GM18511 (cell line): ENCODE measurements around the gene NEUROD1.
A peak's percentile ranks its signal among the peaks of the same experiment; 100 is the strongest.

Experiments used
- ATAC-seq: cut with Tn5 transposase; IDR thresholded peaks from one replicate; pipeline ENCODE4 v1.9.1; 2021; ENCODE audit warnings: mild to moderate bottlenecking, moderate library complexity; ENCODE audit not compliant: unreplicated experiment

NEUROD1 gene

DNA sequence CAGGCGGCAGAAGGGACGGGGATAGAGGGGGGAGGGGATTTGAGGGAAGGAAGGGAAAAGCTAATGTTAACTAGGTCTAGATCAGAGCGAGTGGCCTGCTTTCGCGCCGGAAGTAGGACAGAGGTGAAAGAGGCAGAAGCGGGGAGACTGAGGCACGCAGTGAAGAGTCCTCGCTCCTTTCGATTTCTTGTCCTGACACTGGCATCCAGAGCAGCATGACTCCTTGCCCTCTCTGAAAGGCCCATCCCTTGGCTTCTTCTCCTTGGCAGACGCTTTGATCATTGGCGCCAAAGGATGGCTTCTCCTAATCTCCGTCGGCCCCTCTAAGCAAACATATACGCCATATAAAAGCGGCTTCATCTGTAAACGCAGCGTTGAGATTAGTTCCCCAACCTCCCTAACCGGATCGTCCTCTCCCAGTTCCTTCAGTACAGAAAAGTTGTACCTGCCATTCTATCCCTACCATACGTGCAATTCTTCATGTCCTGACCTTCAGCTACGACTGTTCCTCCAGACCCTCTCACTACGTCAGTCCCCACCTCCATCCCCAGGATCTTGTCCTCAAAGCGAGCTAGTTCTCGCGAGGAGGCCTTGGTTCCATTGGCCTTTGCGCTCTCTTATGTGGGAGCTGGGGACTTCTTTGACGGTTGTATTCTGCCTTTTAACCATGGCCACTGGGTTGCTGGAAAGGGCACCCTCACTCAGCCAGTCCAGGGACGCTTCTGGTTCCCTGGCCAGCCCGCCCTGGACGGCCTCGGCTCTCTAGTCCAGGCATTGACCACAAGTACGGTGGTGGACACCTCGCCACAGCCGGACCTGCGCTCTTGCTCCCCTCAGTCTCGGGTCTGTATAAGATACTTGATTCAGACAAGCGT lies 857 bp upstream of the NEUROD1 start:
- ATAC-seq = no peak

DNA sequence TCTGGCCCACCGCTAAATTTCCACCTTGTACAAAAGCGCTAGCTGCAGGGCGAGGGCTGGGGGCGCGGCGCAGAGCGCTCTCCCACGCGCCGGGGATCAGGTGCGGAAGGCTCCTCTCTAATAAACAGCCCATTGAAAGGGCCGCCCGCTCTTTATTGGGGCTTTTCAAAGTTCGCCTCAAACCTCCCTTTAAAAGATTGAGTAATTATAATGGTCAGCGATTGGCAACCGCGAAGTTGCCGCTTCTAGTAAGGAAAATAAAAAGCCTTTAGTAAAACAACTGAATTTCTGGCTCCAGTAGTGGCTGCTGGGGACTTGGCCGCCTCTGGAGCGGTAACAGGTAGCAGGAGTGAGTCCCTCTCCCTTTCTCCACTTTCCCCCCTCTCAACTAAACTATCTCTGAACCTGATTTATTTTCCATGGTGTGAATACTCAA lies 755 bp downstream of the NEUROD1 start:
- ATAC-seq = no peak

DNA sequence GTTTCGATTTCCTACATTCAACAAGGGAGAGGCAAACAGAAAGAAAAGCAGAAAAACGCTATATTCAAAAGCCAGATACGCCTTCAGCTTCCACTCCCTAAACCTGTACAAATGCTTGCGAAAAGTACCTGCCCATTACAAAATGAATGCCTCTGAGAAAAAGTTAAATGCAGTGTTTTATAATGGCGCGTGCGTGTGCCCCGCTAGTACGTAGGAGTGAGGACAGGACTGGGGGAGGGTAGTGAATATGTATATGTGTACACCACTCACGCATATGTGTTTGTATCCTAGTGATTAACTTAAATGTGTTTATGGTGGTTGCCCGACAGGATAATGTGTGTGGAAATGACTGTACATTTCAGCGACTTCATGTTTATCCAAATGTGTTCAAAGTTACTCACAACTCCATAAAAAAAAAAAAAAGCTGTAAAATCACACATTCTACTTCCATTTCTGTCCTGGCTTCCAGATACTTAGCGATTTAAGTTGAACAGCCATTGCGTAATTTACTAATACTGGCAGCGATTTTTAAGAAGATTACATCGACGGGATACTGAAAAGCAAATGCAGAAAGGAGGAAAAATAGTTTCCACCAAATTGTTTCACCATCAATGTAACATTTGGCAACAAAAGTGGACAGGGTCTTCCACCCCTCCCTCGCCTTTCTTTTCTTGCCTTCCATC lies 1.3 kb downstream of the NEUROD1 start:
- ATAC-seq = no peak

DNA sequence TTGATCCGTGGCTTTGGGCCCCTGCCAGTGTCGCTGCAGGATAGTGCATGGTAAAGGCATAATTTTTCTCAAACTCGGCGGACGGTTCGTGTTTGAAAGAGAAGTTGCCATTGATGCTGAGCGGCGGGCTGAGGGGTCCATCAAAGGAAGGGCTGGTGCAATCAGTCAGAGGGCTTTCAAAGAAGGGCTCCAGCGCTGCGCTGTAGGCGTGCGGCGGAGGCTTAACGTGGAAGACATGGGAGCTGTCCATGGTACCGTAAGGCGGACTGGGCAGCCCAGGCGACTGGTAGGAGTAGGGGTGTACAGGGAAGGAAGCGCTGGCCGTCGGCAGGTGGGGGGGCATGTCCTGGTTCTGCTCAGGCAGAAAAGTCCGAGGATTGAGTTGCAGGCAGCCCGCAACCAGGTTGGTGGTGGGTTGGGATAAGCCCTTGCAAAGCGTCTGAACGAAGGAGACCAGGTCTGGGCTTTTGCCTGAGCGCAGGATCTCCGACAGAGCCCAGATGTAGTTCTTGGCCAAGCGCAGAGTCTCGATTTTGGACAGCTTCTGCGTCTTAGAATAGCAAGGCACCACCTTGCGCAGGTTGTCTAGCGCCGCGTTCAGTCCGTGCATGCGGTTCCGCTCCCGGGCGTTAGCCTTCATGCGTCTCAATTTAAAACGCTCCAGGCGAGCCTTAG lies 2.3 kb downstream of the NEUROD1 start:
- peak; percentile 61 for ATAC-seq

DNA sequence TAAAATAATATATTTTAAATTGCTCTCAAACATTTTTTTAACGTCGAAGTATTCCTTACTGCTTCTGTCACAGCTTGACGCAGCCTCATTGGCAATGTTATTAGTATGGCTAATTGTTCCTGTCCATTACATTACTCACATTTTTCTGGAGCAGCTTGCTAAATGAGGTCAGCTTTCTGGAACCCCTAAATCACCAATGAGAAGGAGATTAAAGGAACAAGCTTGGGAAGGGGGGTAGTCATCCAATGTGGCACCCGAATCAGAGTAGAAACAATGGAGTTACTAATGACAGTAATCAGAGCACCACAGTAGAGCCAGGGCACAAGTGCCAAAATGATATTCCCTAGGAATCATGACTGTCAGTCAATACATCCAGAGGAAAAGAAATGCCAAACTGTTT lies 5.1 kb downstream of the NEUROD1 start:
- ATAC-seq = no peak

DNA sequence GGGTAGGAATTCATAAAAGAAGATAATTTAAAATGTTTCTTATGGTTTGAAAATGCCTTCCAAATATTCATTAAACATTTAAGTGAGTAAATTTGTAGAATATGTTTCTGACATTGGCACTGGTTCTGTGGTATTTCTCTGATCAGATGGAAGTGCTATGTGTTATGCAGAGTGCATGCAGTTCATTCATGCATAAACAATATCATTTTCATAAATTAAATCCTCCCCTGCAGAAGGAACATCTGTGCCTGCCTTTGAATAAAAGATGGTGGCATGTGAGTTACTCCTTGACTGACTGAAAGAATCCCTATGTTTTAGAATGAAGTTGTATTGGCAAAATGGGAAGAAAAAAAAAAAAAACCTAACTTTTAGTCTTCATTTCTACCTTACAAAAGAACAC lies 5.9 kb downstream of the NEUROD1 start:
- no peak for ATAC-seq

DNA sequence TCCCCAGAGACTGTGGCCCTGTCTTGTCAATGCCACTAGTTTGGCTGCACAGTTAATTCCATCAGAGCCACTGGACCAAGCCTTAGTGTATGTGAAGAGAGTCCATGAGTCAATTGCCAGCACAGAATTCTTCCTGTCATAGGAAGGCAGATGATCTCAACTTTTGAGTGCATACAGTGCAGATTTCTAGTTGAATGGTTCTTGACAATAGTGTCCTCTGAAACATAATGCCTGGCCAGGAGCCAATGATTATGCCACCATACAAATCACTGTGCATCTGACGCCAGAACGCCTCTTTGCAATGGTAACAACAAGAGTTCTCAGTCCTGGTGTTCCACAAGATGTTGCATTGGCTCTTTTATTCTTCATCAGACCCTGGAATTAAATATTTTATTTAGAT lies 7.1 kb downstream of the NEUROD1 start:
- peak; percentile 33 for ATAC-seq

DNA sequence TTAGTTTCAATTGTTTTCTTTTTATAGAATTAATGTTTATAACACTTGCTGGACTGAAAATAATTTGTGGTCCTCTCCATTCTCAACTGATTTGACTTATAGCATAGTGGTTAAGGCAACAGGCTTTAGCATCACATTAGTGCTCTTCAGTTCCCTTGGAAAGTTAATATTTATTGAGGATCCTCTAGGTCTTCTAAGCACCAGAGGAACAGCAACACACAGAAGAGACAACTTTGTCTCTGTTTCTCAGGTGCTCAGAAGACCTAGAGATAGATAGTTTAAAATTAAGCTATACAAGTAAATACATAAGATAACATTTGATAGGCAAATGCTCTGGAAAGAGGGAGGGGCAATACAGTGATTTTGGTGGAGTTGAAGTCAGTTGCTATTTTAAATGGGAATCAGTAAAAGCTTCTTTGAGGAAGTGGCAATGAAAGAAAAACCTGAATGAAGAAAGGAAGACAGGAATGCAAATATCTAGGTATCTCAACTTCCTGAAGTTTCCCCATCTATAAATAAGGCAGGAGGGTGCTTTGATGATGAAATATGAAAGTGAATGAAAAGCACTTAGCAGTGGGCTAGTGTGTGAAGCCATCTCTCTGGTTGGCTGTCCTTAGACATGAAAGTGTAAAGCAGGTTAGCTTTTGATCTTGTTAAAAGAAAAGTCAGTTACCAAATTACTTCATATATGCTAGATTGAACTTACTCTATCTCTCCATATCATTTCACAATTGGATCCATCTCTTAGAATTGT lies 7.9 kb downstream of the NEUROD1 start:
- ATAC-seq = peak; percentile 91

DNA sequence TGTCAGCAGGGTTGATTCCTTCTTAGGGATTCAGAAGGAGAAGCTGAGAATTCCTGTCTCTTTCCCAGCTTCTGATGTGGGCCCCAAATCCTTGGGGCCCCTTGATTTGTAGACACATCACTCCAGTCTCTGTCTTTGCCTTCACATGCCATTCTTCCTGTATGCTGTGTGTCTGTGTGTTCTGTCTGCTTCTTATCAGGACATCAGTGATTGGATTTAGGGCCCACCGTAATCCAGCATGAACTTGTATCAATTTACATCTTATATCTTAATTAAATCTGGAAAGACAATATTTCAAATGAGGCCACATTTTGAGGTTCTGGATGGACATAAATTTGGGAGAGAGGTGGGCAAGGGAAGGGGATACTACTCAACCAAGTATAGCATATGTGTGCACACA lies 9.7 kb downstream of the NEUROD1 start:
- ATAC-seq = no peak

DNA sequence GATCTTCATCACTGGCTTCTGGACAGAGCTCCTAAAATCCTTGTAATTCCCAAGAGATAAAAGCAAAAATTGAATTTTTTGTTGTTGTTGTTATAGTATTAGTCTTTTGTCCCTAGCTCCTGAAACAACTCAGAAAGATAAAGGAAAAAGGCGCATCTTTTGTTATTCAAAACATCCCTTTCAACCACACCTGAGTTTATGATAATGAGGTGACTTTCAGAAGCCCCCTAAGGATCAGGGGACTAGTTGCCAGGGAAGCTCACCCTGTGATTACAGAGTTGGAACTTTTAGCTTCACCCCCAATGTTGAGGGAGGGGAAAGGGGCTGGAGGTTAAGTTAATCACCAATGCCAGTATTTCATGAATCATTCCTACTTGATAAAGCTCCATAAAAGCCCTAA lies 13.1 kb downstream of the NEUROD1 start:
- ATAC-seq = no peak

DNA sequence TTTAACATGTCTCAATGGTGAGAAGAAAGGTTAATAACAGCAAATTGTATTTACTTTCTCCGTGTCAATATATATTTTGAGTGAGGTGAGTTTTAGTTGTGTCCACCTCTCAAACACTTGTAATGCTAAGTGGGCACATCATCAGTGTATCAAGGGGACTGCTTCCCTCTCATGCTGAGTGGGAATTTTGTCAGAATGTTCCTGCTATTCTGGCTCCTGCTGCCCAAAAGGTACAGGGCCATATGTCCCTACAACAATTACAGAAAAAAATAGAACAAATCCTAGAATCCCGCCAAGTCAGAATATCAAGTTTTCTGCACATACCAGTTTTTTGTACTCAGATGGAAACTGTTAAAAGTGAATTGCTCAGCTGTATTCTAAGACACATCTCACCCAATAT lies 18.0 kb downstream of the NEUROD1 start:
- no peak for ATAC-seq

DNA sequence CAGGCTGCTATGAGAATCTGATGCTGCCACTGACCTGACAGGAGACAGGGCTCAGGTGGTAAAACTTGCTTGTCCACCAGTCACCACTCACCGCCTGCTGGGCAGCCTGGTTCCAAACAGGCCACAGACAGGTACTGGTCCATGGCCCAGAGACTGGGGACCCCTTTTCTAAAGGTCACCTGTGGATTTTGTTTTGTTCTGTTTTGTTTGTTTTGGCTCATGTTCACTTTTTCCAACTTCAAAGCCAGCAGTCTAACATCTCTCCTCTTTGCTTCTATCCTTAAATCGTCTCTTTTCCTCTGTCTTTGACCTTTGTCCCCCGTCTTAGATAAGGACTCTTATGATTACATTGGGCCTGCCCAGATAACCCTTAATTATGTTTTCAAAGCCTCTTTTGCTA lies 20.1 kb downstream of the NEUROD1 start:
- no peak for ATAC-seq

DNA sequence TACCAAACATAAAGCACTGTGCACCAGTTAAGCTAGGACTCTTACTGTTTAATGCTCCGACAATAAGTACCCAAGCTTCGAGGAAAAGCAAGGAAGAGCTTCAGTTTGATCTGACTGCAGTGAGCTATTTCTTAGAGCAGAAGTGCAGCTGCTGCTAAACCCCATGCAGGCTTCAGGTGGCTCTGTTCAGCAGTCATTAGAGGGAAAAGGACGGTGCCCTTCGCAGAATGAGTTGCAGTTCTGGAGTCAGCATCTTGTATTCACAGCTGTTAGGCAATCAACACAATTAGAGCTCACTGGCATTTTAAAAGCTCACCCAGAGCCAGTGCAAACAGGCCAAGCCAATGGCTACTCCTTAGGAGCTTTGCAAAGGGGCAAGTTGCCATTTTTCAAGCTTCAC lies 21.9 kb downstream of the NEUROD1 start:
- no peak for ATAC-seq

DNA sequence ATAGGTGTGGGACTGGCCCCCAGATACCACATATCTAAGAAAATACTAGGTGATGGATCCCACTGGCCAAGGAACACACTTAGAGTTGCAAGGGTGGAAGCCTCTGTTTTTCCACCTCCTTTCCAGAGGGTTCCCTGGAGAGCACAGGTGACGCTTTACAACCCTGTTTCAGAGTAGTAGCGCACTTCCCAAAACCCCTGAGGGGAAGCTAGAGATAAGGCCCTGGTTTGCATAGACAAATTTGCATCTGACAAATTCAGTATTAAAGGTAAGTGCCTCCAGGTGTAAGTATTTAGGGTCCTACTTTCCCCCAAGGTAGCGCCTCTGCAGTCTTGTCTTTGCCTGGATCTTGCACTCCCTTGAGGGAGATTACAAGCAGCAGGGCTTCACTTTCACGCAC lies 22.9 kb downstream of the NEUROD1 start:
- no peak for ATAC-seq

DNA sequence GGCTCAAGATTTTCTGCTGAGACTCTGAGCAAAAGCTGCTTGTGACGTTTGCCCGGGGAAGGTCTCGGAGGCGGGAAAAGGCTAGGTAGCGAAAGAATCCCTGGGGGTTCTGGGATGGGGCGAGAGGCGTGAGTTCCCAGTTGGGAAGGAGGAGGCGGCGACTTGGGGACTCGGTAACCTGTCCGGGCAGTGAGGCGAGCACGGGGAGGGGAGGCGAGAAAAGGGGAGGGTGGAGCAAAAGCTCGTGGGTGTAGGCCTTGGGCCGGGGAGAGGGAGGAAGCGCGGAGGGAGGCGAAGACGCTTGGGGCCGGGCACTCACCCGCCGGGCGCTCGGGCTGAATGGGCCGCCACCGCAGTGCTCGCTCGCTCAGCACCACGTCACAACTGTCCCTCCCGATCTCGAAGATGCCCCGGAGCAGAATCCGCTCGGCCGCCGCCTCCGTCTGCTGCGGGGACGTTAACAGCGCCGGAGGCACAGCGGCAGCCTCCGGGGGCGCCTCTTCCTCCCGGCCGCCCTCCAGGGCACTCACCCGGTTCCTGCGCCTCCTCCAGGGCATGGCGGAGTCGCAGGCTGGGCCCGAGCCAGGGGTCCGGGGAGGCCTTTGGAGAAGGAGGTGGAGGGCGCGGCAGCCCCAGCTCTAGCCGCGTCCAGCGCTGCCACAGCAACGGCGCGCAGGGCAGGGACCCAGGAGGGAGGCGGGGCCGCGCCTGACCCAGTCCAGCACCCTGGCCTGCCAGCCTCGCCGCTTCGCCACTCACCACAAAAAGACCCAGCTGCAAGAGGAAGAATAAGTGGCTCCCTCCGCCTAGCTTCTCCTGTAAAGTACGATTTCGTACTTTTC lies 23.6 kb downstream of the NEUROD1 start, which contains the start of gene CERKL:
TSS of gene CERKL (minus strand) at position 656 of the 842 bp plus-strand sequence. CDS start at position 557, 99 bp downstream.
- peak; percentile 90 for ATAC-seq

DNA sequence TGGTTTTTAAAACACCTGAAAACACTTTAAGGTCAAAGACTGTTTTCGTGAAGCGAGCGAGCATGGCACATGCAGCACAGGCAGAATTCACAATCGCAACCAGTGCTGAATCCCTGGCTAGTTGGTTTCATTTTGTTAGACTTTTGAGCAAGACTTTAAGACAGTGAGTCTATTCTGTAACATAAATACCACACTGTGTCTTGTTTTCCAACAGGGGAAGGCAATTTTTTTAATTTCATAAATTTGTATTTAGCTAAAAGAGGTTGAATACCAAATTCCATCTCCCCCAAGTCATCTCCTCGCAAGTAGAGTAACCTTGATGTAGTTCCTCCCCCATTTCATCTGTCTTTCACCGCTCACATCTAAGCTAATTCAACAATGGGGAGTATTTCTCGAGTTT lies 24.8 kb downstream of the NEUROD1 start:
- no peak for ATAC-seq

DNA sequence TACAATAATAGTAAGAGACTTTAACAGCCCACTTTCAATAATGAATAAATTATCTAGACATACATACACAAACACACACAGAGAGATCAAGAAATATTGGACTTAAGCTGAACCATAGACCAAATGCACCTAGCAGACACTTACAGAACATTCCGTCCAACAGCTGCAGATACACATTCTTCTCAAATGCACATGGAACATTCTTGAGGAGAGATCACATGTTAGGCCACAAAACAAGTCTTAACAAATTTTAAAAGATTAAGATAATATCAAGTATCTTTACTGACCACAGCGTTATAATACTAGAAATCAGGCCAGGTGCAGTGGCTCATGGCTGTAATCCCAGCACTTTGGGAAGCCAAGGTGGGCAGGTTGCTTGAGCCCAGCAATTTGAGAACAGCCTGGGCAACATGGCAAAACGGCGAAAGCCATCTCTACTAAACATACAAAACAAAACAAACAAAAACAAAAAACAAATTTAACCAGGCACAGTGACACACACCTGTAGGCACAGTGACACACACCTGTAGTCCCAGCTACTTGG lies 30.8 kb downstream of the NEUROD1 start:
- no peak for ATAC-seq

DNA sequence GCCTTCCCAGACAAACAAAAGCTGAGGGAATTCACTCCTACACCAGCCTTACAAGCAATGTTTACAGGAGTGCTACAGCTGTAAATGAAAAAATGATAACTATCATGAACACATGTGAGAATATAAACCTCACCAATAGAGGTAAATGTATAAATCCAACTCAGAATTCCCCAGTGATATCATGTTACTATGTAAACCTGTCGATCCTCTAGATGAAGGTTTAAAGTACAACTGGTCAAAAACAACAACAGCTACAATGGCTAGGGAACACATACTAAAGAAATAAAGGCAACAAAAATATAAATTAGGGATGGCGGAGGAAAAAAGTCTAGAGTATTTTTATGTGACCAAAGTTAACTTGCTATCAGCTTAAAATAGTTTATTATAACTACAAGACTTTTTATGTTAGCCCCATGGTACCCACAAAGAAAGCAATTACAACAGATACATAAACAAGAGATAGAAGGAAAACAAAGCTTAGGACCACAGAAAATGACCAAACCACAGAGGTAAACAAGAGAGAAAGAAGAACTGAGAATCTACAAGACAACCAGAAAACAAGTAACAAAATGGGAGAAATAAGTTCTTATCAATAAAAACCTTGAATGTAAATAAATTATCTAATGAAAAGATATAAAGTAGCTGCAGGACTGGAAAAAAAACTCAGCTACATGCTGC lies 31.7 kb downstream of the NEUROD1 start:
- ATAC-seq = peak; percentile 45

DNA sequence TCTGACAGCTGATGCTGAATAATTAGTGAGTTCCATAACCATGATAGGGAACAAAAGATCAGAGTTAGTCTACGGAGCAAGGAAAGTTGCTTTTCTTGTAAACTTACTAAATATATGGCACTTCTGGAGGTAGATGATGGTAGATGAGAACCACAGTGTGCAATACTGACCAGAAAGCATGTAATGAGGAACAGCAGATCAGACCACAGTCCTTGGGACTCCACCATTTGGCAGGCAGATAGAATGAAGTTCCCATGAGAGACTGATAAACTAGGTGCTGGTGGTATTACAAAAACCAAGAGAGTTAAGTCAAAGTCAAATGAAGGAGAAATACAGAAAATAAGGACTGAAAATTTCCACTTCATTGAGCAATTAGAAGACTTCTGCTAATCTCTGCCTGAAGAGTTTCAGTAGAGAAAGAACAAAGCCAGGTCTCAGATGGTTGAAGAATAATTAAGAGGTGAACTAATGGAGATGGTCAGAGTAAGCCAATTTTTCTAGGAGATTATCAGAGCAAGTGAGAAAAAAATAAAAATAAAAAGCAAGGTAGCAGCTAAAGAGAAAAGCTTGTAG lies 33.8 kb downstream of the NEUROD1 start:
- peak; percentile 61 for ATAC-seq
